Common myeloid progenitor, CD34-positive (primary cell): ENCODE results near the gene C12orf50.

ENCODE experiments used
- CTCF ChIA-PET: fragments of 350-600 bp; sonication (Branson Sonifier 250); formaldehyde crosslinking; loops from one replicate; lab custom pipeline; 2021; ENCODE audit warnings: antibody characterized with exemption; lab: Charles Lee
- POLR2A ChIA-PET: fragments of 350-600 bp; sonication (Branson Sonifier 250); formaldehyde crosslinking; loops from one replicate; lab custom pipeline; 2021; ENCODE audit warnings: antibody characterized with exemption; lab: Charles Lee
- DNase-seq, 3 donors: peaks; one replicate each; pipeline versions ENCODE4 v3.0.0 to v3.0.0-alpha.2; 2013
- H3K27ac ChIP-seq, 2 experiments: 1 replicate in 1 of 2; 2 replicates in 1 of 2; pipeline ENCODE4 v1.7.0; 2013; ENCODE audit warnings: inconsistent platforms in 2 of 2, low read length in 2 of 2, mild to moderate bottlenecking in 2 of 2, low read depth in 1 of 2, moderate library complexity in 1 of 2; ENCODE audit not compliant: severe bottlenecking in 2 of 2, insufficient read depth in 1 of 2, poor library complexity in 1 of 2
- H3K27me3 ChIP-seq, 5 experiments: replicated peaks in 2 of 5; 1 replicate in 3 of 5; 2 replicates in 2 of 5; pipeline versions ENCODE4 v1.6.1 to v1.7.0; 2013; ENCODE audit warnings: low read length in 4 of 5, mild to moderate bottlenecking in 2 of 5, moderate library complexity in 2 of 5, inconsistent platforms in 1 of 5; ENCODE audit not compliant: insufficient read depth in 5 of 5, control insufficient read depth in 4 of 5
- H3K36me3 ChIP-seq, 4 experiments: 1 replicate in 2 of 4; 2 replicates in 2 of 4; pipeline versions ENCODE4 v1.6.1 to v1.7.0; 2013; ENCODE audit warnings: low read length in 3 of 4, control low read depth in 1 of 4, mild to moderate bottlenecking in 1 of 4; ENCODE audit not compliant: control insufficient read depth in 4 of 4, insufficient read depth in 4 of 4
- H3K4me1 ChIP-seq, 4 experiments: 1 replicate in 3 of 4; 2 replicates in 1 of 4; pipeline versions ENCODE4 v1.6.1 to v1.7.1; 2013; ENCODE audit warnings: low read length in 3 of 4, mild to moderate bottlenecking in 3 of 4, control low read depth in 1 of 4, inconsistent platforms in 1 of 4, moderate library complexity in 1 of 4; ENCODE audit not compliant: control insufficient read depth in 4 of 4, insufficient read depth in 4 of 4; ENCODE audit errors: control extremely low read depth in 1 of 4
- H3K4me3 ChIP-seq, 7 experiments: 1 replicate in 4 of 7; 2 replicates in 3 of 7; pipeline versions ENCODE4 v1.5.1 to v1.7.0; 2013; ENCODE audit warnings: mild to moderate bottlenecking in 7 of 7, low read length in 6 of 7, moderate library complexity in 6 of 7, inconsistent platforms in 2 of 7, low read depth in 2 of 7, control low read depth in 1 of 7; ENCODE audit not compliant: insufficient read depth in 4 of 7, control insufficient read depth in 1 of 7; ENCODE audit errors: extremely low read depth in 1 of 7
- H3K9me3 ChIP-seq, 5 experiments: 1 replicate in 4 of 5; 2 replicates in 1 of 5; pipeline versions ENCODE4 v1.6.1 to v1.7.1; 2013; ENCODE audit warnings: low read length in 4 of 5, mild to moderate bottlenecking in 2 of 5, inconsistent platforms in 1 of 5, low read depth in 1 of 5, moderate library complexity in 1 of 5; ENCODE audit not compliant: control insufficient read depth in 4 of 5, insufficient read depth in 2 of 5; ENCODE audit errors: control extremely low read depth in 1 of 5
- WGBS: methylation state at CpG from one replicate; pipeline ENCODE4 v1.1.5; 2013; ENCODE audit not compliant: insufficient coverage; 5-methylcytosine and 5-hydroxymethylcytosine counted together

The C12orf50 gene

DNA sequence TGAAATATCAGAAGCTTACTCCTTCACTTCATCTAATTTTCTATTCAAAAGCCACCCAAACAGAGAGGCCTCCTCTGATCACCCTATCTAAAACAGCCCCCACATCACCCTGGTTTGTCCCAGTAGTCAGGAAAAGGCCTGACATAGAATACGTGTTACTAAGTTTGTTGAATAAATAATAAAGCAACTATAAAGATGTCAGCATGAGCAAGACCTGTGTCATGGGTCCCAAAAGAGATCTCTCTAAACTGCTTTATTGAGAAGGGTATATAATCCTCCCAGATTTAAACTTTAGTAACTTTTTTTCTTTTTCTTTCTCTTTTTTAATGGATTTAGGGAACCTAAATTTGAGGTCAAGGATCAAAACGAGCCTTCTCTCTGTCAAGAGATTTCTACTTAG is 27.4 kb upstream of the C12orf50 start:
- ChIA-PET POLR2A (no interaction called here), CTCF (no interaction called here)
- no peak for DNase-seq
- no peaks in the 10 kb centered on the region for H3K9me3 ChIP-seq
- no peaks in the 10 kb centered on the region for H3K27me3 ChIP-seq
- no peaks in the 10 kb centered on the region for H3K4me1 ChIP-seq
- WGBS: 100% methylated on average over 1 of the region's 2 CpGs
- peaks cover 5 to 40% (median 17%) of the 10 kb centered on the region in 4 experiments for H3K36me3 ChIP-seq
- H3K27ac ChIP-seq: no peak overlapping the region
- no peak overlapping the region for H3K4me3 ChIP-seq

DNA sequence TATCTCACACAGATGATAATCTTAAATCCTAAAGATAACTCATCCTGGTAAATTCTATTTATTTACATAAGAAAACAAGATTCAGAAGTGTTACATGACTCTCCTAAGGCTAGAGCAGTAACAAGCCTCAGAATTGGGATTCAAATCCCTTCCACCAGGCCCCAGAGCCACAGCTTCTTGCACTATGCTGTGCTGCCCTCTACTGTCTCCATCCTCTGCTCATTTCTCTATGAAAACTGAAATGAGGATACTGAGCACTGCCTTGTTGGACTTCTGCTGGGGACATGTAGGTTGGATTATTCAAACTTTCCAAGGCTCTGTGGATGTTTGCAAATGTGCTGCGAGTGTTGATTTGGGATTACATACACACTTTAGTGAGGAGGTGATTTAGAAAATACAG is 23.5 kb upstream of the C12orf50 start:
- POLR2A ChIA-PET: no interaction called here
- H3K36me3 ChIP-seq: peaks cover 6 to 43% (median 19%) of the 10 kb centered on the region in 4 experiments
- H3K9me3 ChIP-seq: no peaks in the 10 kb centered on the region
- H3K27ac ChIP-seq: no peak overlapping the region
- H3K4me1 ChIP-seq: no peaks in the 10 kb centered on the region
- no peak overlapping the region for H3K4me3 ChIP-seq
- peak; percentile 10 to 33 (median 26) for DNase-seq
- H3K27me3 ChIP-seq: no peaks in the 10 kb centered on the region
- CTCF ChIA-PET: interaction anchor here (0.8 kb wide), 1 partner anchor 11 kb away, joined by 3 read pairs; no protein-coding TSS in a partner anchor
- no CpG with 5 or more reads among the region's 1 CpG for WGBS

DNA sequence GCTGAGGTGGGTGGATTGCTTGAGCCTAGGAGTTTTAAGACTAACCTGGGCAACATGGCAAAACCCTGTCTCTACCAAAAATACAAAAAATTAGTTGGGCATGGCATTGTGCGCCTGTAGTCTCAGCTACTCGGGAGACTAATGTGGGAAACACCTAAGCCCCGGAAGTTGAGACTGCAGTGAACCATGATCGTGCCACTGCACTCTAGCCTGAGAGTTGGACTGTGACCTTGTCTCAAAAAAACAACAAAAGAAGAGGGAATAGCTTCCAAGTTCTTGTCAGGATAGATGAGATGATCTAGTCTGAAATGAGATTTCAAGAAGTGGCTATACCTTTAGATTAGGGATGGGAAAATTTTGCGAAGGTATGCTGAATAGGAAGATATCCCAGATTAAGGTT is 14.8 kb upstream of the C12orf50 start:
- ChIA-PET POLR2A (no interaction called here), CTCF (no interaction called here)
- WGBS: 98% methylated on average over 5 of the region's 5 CpGs
- no peak for DNase-seq
- Histone ChIP-seq H3K27me3 (no peaks in the 10 kb centered on the region), H3K4me1 (no peaks in the 10 kb centered on the region), H3K27ac (no peak overlapping the region), H3K36me3 (peaks cover 23 to 56% (median 36%) of the 10 kb centered on the region in 4 experiments), H3K9me3 (no peaks in the 10 kb centered on the region), H3K4me3 (no peak overlapping the region)

DNA sequence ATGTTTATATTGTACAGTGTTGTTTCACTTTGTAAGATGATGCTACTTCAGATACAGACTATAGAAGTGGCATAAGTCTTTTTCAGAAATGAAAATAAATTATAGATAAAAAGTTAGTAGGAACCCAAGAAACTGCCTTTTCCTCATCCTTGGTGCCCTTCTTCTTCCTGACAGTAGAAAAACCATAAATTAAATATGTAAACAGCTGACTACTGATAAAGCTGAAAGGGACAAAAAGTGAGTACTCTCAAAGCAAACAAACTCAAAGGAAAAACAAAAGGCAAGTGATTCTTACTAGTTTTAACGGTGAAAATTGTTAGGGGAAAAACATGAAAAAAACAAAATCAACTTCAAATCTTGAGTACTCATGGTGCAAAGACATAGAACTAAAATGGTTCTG is 8.6 kb upstream of the C12orf50 start:
- no peaks in the 10 kb centered on the region for H3K27me3 ChIP-seq
- ChIA-PET CTCF (no interaction called here), POLR2A (no interaction called here)
- H3K27ac ChIP-seq: no peak overlapping the region
- H3K36me3 ChIP-seq: peaks cover 2 to 11% (median 6%) of the 10 kb centered on the region in 4 experiments
- no peaks in the 10 kb centered on the region for H3K9me3 ChIP-seq
- no peak overlapping the region for H3K4me3 ChIP-seq
- no peak for DNase-seq
- H3K4me1 ChIP-seq: peaks cover 7 to 24% (median 12%) of the 10 kb centered on the region in 4 experiments
- WGBS: no CpG with 5 or more reads among the region's 1 CpG

DNA sequence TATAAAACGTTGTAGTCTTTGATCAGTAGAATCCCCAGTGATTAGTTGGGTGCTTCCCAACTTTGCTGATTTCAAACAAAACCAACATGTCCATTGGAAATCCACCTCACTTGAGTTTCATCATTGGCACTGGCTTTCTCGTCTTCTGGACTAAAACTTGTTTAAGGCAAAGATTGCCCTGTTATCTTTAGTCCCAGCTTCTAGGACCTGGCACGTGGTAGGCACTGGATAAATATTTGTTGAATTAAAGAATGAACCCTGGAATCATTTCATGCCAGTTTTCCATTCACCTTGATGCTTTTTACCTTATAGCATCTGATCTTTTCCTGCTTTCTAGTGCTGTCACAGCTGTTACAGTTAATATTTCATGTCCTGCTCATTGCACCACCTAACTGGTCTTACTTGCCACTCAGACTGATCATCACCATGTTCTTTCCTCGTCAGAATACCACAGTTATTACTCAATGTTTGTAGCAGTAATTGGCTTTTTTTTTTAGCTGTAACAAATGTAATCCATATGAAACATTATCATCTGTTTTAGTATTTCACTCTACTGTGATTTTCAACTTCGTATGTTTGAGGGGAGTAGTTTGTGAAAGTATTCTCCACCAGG is 7.3 kb upstream of the C12orf50 start:
- peaks cover 7 to 24% (median 12%) of the 10 kb centered on the region in 4 experiments for H3K4me1 ChIP-seq
- CTCF ChIA-PET: no interaction called here
- H3K36me3 ChIP-seq: peaks cover 0 to 7% (median 4%) of the 10 kb centered on the region in 4 experiments
- H3K27me3 ChIP-seq: no peaks in the 10 kb centered on the region
- 100% methylated on average over 1 of the region's 5 CpGs for WGBS
- H3K9me3 ChIP-seq: no peaks in the 10 kb centered on the region
- H3K27ac ChIP-seq: no peak overlapping the region
- POLR2A ChIA-PET: no interaction called here
- peak in 1 of 3 donors; percentile 21 for DNase-seq
- peak overlapping the region in 6 of 7 experiments; percentile 88 to 98 (median 88) for H3K4me3 ChIP-seq

DNA sequence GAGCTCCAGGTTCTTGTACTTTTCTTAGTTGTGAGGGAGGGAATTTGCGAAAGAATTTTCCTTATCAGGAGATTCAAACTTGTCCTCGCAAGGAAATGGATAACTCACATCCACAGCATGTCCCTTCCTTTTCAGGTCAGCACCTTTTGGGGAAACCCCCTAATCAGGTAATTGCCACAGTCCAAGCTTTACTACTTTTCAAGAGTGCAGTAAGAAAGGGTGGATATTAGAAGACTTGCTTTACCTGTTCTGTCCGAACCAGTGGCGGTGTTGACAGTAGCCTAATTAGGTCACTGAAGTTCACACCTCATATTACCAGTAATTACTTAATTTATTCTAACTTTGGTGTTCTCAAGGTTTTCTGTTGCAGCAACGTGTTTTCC is 6.7 kb upstream of the C12orf50 start:
- no CpG with 5 or more reads among the region's 5 CpGs for WGBS
- Histone ChIP-seq H3K27me3 (no peaks in the 10 kb centered on the region), H3K4me1 (peaks cover 7 to 24% (median 12%) of the 10 kb centered on the region in 4 experiments), H3K4me3 (peak overlapping the region; percentile 88 to 98 (median 88)), H3K9me3 (peaks cover 0 to 3% (median 0%) of the 10 kb centered on the region in 5 experiments), H3K27ac (peak overlapping the region; percentile 10 to 78), H3K36me3 (peaks cover 0 to 3% (median 2%) of the 10 kb centered on the region in 4 experiments)
- POLR2A ChIA-PET: no interaction called here
- CTCF ChIA-PET: no interaction called here
- no peak for DNase-seq

DNA sequence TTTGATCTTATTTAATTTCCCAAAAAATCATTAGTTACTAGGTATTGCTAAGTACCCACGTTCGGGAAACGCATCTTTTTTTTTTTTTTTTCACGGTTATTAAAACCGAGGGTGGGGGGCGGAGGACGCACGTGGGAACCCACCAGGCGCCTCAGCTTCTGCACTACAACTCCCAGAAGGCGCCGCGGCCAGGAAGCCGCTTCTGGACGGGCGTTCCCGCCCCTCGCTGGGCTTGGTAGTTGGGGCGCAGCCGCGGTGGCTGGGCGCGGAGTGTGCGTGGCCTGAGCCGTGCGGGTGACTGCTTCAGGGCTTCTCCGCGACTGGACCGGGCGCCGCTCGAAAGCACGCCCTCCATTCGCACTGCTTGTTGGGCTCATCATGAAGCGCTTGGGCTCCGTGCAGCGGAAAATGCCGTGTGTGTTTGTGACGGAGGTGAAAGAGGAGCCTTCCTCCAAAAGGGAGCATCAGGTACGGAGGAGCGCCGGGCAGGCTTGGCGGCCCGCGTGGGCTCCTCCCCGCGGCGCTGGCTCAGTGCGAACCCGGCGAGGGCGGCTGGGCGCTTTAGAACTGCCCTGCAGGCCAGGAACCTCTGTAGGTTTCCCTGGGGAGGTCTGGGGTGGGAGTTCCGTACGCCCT is 6.2 kb upstream of the C12orf50 start:
- peaks cover 0 to 2% (median 0%) of the 10 kb centered on the region in 4 experiments for H3K36me3 ChIP-seq
- peak overlapping the region; percentile 10 to 78 for H3K27ac ChIP-seq
- H3K4me1 ChIP-seq: peaks cover 7 to 24% (median 12%) of the 10 kb centered on the region in 4 experiments
- H3K27me3 ChIP-seq: no peaks in the 10 kb centered on the region
- WGBS: 0% methylated on average over 39 of the region's 54 CpGs
- peak; percentile 84 to 94 (median 91) for DNase-seq
- peak overlapping the region; percentile 88 to 98 (median 88) for H3K4me3 ChIP-seq
- POLR2A ChIA-PET: no interaction called here
- CTCF ChIA-PET: no interaction called here
- peaks cover 0 to 3% (median 0%) of the 10 kb centered on the region in 5 experiments for H3K9me3 ChIP-seq
